GM18526 (cell line): ENCODE measurements around the gene CLUH.

Experiments
- POLR2A ChIP-seq: IDR thresholded peaks from 3 replicates; pipeline ENCODE4 v1.6.1; 2011; ENCODE audit not compliant: insufficient read length; ENCODE audit errors: extremely low read depth

Gene CLUH

DNA sequence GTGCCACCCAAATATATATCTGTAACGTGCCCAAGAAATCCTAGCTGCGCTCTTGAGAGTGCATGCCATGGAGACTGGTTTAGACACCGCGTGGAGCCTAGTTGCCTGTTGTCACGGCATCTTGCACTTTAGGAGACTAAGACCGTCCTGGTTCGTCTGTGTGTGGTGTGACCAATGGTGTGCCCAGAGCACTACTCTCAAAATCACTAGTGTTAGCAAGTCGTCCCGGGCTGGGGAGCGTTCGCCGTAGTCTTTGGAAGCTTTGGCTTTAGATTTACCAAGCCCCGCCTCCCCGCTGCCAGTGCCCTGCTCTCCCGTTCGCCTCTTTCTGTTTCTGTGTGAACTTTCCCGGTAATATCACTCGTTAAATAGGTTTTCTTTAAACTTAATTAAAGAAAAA is 27.0 kb downstream of the CLUH start:
- no peak for TF ChIP-seq POLR2A

DNA sequence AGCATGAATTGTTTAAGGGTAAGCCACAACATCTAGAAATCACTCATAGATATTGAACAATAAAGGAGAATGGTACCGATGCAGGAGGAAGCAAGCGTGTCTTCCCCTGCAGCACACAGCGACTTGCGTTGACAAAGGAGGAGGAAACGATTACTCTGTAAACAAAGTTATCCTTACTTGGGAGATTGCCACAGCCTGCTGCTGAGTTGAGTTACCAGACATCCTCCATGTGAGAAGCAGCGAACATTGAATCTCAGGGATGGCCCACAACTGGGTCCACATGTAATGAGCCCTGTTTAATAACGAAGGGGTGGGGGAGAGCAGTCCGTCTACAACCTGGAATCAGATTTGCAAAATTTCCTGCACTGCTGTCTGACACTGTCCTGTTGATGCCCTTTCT is 27.7 kb downstream of the CLUH start:
- no peak for TF ChIP-seq POLR2A

DNA sequence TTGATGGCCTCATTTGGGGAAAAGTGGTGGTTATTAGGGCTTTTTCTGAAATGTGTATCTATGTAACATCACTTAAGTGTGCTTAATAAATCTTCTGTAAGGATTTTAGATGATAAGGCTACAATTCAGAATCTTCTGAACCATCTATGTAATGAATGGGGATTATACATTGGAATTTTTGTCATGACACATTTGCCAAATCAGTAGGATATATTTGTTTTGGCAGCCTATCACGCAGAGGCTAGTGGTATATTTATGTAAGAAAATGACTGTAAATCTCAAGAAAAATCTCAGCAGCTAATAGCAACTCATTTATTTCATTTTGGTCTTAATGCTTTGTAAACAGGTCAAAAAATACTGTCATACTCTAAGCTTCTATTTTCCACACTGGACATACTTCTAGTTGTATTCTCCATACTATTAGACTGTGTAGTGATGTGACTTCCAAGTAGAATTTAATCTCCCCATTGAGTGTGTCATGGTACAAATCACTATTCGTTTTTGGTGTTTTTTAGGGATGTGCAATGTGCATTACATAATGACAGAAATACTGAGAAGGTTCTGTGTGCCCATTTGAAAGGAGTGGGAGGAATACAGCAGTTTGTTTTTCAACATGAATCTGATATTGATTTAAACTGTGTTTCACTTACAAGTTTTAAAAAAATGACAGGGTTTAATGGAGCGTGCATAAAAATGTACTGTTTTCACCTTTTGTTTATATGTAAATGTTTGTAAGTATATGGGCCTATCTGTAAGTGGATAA is 29.2 kb downstream of the CLUH start:
- no peak for TF ChIP-seq POLR2A

DNA sequence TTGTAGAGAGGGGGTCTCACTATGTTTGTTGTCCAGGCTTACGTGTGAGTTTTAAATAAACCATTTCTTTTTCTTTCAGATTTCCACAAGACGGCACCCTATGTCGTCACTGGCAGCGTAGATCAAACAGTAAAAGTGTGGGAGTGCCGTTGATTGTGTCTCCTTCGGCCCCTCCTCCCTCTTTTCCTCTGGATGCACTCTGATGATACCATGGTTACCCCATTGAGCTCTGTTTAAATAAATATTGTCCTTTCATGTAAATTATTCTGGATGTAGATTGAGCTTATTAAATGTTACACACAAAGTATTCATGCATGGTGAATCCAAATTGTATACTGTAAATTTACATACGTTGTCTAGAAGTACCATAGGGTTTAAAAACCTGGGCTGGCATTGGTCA is 29.9 kb downstream of the CLUH start:
- no peak for TF ChIP-seq POLR2A

DNA sequence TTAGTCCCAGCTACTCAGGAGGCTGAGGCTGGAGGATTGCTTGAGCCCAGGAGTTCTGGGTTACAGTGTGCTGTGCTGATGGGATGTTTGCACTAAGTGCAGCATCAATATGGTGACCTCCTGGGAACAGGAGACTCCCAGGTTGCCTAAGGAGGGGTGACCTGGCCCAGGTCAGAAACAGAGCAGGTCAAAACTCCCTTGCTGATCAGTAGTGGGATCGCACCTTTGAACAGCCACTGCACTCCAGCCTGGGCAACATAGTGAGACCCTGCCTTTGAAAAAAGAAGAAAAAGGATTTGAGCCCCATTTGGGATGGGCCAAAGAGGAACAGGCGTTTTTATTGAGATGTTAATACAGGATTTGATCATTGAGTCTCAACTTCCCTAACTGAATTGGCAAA is 30.6 kb downstream of the CLUH start:
- no peak for TF ChIP-seq POLR2A

DNA sequence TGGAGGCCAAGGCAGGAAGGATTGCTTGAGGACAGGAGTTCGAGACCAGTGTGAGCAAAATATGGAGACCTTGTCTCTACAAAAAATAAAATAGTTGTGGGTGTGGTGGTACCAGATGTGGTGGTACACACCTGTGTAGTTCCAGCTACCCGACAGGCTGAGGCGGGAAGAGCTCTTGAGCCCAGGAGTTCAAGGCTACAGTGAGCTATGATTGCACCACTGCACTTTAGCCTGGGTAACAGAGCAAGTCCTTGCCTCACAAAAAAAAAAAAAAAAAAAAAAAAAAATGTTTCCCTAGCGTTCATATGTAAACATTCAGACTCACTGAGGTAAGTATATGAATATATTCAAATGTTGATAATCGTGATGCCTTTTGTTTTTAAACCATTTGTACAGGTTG is 39.5 kb downstream of the CLUH start:
- TF ChIP-seq POLR2A = no peak

DNA sequence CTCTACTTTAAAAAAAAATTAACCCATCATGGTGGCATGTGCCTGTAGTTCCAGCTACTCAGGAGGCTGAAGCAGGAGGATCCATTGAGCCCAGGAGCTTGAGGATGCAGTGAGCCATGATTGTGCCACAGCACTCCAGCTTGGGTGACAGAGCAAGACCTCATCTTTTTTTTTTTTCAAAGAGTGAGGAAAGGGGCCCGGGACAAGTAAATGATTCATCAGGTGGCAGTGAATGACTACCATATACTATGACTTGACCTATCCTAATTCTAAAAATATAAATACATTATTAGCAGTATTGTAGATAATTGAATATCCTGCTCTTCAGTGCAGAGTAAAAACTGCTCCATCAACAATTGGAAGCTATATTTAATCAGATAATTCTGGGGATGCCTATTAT is 55.3 kb downstream of the CLUH start:
- TF ChIP-seq POLR2A = no peak

DNA sequence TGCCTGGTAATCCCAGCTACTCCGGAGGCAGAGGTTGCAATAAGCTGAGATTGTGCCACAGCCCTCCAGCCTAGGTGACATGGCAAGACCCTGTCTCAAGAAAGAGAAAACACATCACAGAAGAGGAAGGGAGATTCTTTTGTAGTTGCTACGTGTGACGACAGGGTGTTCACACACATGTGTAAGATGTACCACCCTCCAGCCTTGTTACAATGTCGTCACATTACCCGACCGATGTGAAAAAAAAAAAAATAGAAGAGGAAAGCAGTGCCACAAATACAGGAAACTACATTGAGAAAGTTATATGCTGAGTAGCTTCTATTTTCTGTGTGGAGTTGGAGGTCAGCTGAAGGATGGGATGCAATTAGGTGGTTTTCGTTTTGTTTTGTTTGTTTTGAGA is 56.0 kb downstream of the CLUH start:
- TF ChIP-seq POLR2A = no peak

DNA sequence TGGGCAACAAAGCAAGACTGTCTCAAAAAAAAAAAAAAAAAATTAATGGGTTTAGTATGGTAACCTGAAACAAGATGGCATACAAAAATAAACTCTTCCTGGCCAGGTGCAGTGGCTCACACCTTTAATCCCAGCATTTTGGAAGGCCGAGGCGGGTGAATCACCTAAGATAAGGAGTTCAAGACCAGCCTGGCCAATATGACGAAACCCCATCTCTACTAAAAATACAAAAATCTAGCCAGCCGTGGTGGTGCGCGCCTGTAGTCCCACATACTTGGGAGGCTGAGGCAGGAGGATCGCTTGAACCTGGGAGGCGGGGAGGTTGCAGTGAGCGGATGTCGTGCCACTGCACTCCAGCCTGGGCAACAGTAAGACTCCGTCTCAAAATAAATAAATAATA is 62.4 kb downstream of the CLUH start:
- no peak for TF ChIP-seq POLR2A

DNA sequence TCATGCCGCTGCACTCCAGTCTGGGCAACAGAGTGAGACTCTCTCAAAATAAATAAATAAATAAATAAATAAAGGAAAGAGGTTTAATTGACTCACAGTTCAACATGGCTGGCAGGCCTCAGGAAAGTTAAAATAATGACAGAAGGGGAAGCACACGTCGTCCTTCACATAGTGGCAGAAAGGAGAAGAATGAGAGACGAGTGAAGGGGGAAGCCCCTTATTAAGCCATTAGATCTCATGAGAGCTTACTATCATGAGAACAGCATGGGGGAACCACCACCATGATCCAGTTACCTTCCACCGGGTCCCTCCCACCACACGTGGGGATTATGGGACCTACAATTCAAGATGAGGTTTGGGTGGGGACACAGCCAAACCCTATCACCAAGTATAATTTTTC is 63.6 kb downstream of the CLUH start:
- no peak for TF ChIP-seq POLR2A

DNA sequence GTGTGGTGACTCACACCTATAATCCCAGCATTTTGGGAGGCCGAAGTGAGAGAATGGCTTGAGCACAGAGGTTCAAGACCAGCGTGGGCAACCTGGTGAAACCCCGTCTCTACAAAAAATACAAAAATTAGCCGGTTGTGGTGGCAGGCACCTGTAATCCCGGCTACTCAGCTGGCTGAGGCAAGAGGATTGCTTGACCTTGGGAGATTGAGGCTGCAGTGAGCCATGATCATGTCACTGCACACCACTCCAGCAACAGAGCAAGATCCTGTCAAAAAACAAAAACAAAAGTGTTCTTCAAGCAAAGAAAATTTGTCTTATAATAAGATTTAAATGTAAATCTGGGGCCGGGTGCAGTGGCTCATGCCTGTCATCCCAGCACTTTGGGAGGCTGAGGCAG is 66.6 kb downstream of the CLUH start:
- TF ChIP-seq POLR2A = no peak
